Cerebellar nuclear complex (tissue), 1 donor: ENCODE results near the gene ZSCAN29.
A peak's percentile ranks its signal among the peaks of the same experiment; 100 is the strongest.
"Not testable (repeated sequence)": the region's sequence is repeated elsewhere in the genome, so short reads cannot be mapped to it uniquely, and the experiment has no call there.

Experiments used
- DNase-seq, 2 experiments: peaks; one replicate each; lab custom pipeline; 2025; lab: John Stamatoyannopoulos, UW

Gene ZSCAN29

DNA sequence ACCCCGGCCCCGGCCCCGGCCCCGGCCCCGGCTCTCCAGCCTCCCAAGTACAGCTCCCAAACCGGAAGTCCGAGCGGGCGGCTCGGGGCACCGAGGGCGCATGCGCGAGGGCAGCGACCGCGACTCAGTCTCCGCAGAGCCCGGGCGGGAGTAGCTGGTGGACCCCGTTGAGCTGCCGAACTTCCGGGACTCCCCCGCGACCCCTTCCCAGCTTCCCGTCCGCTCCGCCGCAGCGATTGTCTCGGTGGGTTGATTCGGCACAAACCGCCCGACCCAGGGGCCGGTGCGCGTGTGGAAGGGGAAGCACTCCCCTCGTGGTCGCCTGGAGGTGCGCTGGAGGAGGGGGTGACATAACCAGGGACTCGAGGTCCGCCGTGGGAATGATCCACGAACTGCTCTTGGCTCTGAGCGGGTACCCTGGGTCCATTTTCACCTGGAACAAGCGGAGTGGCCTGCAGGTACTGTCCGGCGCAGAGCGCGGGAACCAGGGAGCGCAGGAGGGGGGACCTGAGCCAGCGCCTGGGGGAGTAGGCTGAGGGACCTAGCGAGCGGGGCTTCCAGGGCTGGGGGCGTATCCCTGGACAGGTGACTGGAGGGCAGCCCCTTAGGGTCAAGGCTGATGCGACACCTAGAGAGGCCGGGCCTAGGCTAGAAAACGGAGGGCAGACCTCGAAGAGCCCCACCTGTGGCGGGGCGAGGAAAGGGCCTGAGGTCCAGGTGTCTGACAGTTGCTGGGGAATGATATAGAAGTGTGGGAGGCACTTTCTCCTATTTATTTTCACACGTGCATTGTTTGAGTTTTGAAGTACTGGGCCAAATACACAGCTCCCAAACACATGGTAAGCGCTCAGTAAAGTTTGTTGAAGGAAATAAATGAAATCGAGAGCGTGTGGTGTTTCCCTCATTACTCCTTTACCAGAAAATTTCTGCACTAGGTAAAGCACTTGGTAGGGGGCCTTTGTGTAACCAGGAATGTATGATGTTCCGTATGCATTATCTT is at the start of gene ZSCAN29, which contains the start of gene TUBGCP4:
Gene ZSCAN29, minus strand, starts transcription at position 69 of the 1,000 bp plus-strand sequence. CDS start 1,130 bp downstream, outside the sequence.
Gene TUBGCP4, plus strand, starts transcription at position 127 of the 1,000 bp plus-strand sequence. Its CDS starts 254 bp downstream, at position 381.
- DNase-seq, result peak in 1 of 2 experiments; percentile 10

DNA sequence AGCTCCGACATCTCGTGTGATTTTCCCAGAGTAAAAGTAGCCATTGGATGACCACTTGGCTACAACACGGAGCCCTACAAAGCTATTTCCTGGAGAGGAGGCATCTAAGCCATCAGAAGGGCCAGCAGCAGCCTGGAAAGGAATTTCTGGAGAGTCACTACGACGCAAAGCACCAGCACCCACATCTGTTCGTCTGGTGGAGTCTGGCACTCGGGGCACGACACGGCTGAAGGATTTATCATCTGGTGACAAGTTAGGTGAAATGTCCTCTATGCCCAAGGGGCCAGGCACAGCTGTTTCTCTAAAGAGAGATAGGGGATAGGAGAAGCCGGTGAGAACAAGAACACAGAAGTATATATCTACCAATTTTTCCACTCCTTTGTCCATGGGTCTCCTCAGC is 49.6 kb upstream of the ZSCAN29 start:
- DNase-seq, result no peak

DNA sequence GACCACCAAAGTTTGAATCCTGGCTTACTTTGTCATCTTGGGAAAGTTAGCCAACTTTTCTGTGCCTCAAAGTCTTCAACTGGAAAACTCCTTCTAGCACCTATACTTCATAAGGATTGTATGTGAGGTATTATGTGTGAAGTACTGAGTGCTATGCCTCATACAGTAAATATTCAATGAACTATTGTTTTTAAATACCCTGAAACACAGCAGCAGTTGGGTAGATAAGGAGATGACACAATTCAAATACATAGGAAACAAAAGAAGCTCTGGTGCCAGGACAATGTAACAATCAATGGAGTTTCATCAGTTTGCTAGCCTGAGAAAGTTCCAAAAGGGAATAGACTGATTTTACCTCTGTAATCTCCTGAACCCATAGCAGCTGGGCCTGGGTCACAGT is 43.4 kb upstream of the ZSCAN29 start:
- DNase-seq, result no peak

DNA sequence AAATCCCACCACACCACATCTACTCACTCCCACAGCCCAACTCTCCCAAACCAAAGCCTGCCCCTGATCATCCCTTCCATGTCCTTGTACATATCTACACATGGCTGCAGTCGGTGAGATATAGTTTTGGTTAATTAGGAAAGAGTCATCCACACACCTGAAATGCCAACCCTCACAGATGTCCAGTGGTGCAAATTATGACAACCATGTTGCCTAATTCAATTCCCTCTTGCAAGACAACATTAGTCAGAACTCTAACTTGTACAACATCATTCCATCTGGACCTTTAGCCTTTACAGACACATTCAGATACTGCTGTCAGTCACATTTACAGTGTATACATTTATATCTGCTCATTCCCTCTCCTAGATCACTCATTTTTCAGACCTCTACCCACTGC is 41.3 kb upstream of the ZSCAN29 start:
- no peak for DNase-seq

DNA sequence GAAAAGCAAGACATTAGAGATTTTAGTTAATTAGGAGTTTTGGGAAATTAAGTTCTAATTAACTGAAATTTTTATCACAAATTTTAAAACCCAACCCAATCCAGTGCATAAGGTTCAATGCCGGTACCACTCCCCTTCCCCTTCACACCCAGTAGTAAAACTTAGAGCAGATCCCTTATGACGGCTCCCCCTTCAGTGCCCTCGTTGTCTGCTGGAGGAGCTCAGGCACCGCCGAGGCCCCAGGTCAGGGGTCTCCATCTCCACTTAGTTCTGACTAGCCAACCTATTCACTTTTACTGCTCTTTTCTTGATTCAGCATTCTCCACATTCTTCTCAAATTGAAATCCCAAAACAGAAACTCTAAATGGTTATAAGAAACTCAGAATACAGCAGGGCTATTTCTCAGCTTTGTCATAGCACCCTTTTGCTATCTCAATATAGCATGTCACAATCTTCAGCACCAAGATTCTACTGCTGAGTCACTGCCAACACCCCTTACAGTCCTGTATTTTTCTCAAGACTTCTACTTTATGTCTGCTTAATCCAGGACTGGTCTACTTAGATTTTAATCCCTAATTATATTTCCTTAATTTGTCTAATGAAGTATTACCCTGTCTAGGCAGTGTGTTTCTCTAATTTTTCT is 39.9 kb upstream of the ZSCAN29 start:
- DNase-seq, result no peak

DNA sequence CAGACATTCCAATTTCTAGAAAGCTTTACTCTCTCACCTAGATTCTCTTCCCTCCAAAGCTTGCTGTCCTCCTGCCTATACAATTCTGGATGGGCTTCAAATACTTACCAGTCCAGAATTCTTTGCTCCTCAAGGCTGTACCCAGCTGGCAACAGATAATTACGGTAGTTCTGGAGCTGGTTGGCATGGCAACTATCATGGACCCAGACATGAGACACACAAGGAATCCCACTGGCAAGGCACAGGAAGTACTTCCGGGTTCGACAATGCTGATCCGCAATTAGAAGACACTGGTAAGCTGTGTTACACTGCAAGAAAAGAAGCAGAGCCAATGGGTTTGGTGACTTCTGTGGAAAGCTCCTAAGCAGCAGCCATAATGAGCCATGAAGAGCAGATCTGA is 37.9 kb upstream of the ZSCAN29 start:
- DNase-seq, result no peak

DNA sequence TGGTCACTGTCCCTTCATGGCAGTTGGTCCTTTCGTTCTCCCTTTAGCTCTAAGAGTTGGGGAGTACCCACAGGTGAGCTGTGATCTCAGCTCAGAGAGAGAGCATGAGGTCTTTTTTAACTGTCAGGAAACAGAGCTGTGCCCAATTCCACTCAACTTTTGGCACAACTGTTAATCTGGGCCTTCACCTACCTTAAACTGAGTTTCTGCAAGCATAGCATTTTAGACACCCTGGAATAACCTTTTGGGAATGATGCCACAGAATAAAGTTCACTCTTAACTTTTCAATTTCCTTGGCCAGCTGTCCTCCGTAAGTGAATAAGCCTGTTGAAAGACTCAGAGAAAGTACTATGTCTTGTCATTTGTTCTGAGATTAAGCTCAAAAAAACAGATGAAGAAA is 36.0 kb upstream of the ZSCAN29 start:
- DNase-seq, result no peak

DNA sequence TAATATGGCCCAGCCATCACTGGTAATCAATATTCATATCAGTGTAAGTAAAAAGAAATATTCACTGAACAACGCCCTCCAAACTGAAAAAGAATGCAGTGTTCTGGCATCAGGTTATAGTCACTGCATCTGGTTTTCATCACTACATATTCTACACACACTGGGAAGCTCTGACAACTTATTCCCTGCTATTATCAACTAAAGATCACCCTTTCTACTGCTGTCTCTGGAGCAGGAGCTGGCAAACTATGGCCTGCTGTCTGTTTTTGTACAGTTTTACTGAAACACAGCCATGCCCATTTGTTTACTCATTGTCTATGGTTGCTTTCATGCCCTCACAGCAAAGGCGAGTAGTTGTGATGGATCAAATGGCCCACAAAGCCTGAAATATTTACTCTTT is 35.3 kb upstream of the ZSCAN29 start:
- DNase-seq, result no peak

DNA sequence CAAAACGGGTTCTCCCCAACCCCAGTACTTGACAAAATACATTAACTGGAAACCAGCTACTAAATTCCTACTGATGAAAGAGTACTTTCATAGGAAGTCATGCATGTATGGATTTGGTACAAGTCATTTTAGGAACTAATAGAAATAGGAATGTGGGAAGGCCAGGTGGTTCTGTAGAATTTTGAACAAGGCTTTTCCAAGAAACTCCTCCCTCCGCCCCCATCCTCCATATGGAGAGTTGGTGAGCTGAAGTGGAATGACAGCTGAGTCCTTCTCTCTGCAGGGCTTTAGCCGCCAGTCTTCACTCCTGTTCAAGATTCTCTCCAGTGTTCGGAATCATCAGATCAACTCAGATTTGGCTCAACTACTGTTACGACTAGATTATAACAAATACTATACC is 33.3 kb upstream of the ZSCAN29 start:
- DNase-seq, result no peak

DNA sequence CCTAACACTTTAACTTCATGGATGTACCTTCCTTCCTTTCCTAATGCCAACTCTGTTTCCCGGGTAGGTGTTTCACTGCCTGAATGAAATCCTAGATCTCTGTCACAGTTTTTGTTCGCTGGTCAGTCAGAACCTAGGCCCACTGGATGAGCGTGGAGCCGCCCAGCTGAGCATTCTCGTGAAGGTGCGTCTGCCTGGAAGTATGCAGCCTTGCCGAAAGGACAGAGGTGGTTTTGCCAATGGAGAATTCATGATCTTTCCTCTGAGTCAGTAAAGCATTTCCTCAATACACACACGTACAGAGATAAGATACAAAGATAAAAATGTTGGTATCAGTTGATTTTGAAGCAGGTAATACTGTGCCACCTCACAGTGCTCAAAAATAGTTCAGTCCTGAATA is 32.8 kb upstream of the ZSCAN29 start:
- no peak for DNase-seq

DNA sequence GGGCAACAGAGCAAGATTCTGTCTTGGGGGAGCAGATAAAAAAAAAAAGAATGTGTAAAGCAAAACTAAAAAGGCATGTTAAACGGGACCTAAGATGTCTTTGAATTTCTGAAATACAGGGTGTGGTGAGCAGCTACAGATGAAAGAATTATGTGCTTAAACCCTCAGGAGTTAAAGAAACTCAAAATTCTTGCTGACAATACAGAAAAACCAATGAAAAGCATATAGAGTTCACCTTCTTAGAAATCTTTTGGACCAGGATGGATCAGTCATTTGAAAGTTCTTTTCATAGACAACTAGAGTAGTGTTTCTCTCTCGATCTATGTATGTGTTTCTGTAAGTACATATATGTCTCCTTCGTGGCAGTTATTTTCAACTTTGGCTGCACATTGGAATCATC is 31.4 kb upstream of the ZSCAN29 start:
- no peak for DNase-seq

DNA sequence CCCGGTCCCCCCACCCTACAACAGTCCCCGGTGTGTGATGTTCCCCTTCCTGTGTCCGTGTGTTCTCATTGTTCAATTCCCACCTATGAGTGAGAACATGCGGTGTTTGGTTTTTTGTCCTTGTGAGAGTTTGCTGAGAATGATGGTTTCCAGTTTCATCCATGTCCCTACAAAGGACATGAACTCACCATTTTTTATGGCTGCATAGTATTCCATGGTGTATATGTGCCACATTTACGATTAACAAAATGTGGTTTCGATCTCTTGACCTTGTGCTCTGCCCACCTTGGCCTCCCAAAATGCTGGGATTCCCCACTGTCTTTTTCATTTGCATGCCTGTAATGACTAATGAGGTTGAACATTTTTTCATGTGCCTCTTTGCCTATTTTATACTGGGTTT is 22.7 kb upstream of the ZSCAN29 start:
- not testable (repeated sequence) for DNase-seq

DNA sequence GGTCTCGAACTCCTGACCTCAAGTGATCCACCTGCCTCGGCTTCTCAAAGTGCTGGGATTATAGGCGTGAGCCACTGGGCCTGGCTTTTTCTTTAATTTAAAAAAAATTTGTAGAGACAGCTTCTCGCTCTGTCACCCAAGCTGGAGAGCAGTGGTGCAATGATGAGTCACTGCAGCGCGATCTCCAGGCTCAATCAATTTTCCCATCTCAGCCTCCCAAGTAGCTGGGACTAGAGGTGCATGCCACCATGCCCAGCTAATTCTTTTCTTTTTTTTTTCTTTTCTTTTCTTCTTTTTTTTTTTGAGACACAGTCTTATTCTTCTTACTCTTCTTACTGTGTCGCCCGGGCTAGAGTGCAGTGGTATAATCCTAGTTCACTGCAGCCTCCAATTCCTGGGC is 19.9 kb upstream of the ZSCAN29 start:
- DNase-seq, result no peak

DNA sequence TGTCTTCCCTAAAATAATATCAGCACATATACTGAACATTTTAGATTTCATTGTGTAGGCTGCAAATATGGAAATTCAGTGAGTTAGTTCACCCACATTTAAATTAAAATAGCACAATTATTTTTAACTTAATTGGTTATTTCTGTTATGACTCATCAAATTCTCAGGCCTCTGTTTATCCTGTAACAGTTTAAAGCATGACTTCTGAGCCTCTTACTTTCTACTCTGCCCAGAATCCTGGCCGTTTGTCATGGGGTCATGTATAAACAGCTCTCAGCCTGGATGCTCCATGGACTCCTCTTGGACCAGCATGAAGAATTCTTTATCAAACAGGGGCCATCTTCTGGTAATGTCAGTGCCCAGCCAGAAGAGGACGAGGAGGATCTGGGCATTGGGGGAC is 12.2 kb upstream of the ZSCAN29 start:
- no peak for DNase-seq

DNA sequence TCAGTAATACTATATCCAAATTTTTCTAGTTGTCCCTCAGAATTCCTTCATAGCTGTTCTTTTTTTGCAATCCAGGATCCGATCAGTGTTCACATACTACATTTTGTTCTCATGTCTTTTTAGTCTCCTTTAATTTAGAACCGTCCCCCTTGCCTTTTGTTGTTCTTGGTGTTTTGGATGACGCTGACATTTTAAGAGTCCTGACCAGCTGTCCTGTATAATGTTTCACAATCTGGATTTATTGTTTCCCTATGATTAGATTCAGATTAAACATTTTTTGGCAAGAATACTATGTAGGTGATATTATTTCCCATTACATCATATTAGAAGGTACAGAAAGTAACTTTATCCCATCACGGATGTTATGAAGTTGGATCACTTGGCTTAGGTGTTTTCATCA is 11.5 kb upstream of the ZSCAN29 start:
- no peak for DNase-seq

DNA sequence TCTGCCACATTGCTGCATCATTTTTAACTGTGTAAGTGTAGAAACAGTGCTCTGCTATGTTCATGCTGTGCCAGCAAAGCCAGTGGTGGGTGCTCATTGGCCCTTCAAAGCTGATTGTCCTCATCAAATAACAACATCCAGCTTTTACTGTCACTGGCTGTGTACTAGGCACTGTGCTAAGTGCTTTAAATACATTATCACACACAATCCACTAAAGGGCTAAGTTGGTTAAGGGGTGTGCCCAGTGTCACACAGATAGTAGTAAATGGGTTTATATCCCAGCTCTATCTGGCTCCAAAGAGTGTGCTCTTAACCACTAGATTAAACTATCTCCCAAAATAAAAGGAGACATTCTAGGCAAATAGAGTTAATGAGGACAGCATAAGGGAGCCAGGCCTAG is 7.8 kb upstream of the ZSCAN29 start:
- no peak for DNase-seq

DNA sequence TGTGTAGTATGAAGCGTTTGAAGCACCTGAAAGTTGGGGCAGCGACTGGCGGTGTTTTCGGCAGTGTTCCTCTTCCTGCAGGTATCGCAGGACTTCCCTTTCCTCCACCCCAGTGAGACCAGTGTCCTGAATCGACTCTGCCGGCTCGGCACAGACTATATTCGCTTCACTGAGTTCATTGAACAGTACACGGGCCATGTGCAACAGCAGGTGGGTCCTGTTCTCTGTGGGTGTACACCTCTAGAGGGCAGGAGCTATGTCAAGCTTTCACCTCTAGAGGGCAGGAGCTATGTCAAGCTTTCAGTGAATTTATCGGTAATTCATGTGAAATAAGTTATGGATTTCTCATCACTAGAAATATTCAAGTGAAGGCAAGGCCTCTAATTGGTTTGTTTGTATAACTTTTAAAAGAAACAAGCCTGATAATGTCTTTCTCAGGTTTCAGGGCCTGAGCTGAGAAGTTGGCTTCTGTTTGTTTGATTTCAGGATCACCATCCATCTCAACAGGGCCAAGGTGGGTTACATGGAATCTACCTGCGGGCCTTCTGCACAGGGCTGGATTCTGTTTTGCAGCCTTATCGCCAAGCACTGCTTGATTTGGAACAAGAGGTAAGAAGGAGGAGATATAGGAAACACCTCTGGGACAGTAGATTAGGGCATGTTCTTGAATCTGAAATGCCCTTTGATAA is 5.3 kb upstream of the ZSCAN29 start:
- DNase-seq, result no peak

DNA sequence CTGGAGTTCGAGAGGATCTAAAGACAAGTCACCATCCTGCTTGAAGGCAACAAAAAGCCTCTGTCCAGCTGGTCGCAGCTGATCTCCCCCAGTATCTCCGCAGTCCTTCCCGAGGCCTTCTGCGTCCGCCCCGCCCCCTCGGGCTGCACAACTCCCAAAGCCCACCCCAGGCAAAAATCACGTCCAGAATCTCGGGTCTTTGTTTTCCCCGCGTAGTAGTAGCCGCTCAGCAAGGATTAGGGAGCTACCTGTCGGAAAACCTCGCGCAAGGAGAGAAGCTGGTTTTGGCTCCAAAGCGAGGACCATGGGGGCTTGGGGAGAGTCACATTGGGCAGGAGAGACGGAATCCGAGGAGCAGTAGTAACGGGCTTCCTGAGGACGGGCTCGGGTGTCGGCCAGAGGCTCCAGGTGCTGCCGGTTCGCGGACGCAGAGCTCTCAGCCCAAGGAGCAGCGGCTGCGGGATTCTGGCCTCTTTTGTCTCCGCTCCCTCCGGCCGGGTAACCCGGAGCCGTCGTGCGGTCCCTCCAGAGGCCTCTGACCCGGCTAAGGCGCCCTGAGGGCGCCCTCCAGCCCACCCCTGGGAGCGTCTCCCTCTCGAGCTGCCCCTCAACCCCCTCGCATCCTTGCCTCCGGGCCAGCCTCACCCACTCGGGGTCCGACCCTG is 401 bp downstream of the ZSCAN29 start:
- DNase-seq, result no peak

DNA sequence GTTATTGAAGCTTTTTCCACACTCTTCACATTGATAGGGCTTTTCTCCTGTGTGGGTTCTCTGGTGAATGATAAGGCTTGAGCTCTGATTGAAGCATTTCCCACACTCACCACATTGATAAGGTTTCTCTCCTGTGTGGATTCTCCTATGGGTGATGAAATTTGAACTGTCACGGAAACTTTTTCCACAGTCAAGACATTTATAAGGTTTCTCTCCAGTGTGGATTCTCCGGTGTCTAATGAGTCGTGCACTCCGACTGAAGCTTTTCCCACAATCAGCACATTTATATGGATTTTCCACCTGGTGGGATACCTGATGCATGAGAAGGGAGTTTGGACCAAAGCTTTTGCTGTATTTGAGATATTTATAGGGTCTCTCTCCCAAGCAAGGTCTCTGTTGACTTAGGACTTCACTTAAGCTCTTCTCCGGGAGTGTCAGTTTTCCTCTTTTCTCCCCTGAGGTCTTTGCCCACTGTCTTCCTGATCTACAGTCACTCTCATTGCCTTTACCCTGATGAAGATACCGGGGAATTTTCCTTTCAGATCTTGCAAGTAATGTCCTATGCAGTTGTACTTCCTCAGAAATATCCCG is 9.4 kb downstream of the ZSCAN29 start:
- DNase-seq, result no peak

DNA sequence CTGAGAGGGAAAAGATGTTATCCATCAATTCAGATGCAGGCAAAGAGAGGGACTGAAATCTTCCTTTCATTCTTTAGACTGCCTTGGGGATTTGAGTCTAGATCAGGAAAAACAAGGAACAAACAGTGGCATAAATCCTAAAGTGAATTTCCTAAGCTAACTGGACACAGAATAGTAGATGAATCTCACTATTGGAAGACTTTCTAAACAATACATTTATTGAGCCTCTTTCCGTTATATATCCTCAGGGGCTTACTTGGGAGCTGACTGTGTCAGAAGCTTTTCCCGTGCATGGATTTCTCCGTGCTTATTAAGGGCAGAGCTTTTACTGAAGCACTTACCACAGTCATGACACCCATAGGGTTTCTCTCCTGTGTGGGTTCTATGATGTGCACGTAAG is 10.0 kb downstream of the ZSCAN29 start:
- DNase-seq, result no peak

DNA sequence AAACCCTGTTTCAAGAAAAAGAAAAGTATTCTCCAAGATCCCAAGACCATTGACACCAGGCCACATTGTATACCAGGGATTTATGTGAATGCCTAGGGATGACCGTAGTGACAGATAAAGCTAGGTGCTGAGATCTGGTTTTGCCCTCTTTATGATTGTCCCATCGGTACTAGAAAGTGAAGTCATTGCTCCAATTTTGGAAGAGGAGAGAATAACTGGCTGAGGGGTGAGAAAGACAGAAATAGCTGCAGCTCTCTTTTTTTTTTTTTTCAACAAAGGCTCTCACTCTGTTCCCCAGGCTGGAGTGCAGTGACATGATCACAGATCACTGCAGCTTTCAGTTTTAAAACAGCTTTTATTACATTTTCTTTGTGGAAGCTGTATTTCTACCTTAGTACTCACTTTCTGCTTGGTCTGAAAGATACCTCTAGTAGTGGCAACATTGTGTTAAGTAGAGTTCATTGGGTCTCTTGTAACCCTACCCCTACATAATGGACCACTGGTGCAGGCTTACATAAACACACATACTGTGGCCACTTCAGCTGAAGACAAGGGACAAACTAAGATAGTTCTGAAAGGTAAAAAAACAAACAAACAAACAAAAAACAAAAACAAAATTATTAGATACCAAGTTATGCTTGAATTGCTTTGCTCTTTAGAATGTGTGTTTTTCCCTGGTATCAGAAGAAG is 18.0 kb downstream of the ZSCAN29 start:
- DNase-seq, result no peak
